ENCODE data around the gene INTS11.

Gene INTS11

DNA sequence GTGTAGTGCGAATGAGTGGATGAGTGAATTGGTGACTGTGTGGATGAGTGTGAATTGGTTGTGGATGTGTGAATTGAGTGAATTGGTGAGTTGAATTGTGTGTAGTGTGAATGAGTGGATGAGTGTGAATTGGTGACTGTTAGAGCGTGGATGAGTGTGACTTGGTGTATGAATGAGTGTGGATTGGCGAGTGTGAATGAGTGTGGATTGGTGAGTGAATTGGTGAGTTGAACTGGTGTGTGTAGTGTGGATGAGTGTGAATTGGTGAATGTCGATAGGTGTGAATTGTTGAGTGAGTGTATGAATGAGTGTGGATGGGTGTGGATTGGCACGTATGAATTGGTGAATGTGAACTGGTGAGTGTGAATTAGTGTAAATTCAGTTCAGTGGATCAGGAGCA, 42.9 kb upstream of the INTS11 start:
- TF ChIP-seq, protein P1, sequence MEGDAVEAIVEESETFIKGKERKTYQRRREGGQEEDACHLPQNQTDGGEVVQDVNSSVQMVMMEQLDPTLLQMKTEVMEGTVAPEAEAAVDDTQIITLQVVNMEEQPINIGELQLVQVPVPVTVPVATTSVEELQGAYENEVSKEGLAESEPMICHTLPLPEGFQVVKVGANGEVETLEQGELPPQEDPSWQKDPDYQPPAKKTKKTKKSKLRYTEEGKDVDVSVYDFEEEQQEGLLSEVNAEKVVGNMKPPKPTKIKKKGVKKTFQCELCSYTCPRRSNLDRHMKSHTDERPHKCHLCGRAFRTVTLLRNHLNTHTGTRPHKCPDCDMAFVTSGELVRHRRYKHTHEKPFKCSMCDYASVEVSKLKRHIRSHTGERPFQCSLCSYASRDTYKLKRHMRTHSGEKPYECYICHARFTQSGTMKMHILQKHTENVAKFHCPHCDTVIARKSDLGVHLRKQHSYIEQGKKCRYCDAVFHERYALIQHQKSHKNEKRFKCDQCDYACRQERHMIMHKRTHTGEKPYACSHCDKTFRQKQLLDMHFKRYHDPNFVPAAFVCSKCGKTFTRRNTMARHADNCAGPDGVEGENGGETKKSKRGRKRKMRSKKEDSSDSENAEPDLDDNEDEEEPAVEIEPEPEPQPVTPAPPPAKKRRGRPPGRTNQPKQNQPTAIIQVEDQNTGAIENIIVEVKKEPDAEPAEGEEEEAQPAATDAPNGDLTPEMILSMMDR (IDR thresholded peaks at IDR 0.05; ENCODE audit: insufficient read depth, missing control alignments) = no peak
- no peak for FAIRE-seq

DNA sequence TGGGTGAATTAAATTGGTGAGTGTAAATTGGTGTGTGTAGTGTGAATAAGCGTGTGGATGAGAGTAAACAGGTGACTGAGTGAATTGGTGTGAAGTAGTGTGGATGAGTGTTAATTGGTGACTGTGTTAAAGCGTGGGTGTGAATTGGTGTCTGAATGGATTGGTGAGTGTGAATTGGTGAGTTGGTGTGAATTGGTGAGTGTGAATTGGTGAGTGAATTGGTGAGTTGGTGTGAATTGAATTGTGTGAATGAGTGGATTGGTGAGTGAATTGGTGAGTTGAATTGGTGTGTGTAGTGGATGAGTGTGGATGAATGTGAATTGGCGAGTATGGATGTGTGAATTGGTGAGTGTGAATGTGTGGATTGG, 42.2 kb upstream of the INTS11 start:
- DNase-seq (ENCODE audit: insufficient read length, low spot score) = no peak
- TF ChIP-seq, protein P1 (IDR thresholded peaks at IDR 0.05; ENCODE audit: insufficient read depth, missing control alignments) = no peak
- no peak for FAIRE-seq

More for the DNA sequence above, 42.9 kb upstream of the INTS11 start:
- no peak for DNase-seq (ENCODE audit: insufficient read length, low spot score)

DNA sequence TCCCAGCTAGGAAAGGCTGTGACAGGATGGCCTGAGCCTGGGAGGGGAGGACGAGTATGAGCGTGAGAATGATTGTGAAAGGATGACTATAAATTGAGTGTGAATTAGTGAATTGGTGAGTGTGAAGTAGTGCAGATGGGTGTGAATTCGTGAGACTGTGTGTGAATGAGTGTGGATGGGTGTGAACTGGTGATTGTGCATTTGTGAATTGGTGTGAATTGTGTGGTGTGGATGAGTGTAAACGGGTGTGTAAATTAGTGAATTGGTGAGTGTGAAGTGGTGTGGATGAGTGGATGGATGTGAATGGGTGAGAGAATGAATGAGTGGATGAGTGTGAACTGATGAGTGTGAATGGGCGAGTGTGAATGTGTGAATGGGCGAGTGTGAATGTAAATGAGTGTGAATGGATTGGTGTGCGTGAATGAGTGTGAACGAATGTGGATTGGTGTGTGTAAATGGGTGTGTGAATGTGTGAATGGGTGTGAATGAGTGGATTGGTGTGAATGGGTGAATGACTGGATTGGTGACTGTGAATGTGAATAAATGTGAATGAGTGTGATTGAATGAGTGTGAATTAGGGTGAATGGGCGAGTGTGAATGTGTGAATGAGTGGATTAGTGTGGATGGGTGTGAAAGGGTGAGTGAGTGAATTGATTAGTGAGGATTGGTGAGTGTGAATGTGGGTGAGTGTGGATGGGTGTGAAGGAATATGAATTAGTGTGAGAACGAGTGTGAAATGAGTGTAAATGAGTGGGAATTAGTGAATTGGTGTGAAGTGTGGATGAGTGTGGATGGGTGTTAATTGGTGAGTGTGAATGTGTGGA, 41.6 kb upstream of the INTS11 start:
- no peak for FAIRE-seq
- DNase-seq (ENCODE audit: insufficient read length, low spot score) = no peak
- TF ChIP-seq, protein P1 (IDR thresholded peaks at IDR 0.05; ENCODE audit: insufficient read depth, missing control alignments) = no peak

DNA sequence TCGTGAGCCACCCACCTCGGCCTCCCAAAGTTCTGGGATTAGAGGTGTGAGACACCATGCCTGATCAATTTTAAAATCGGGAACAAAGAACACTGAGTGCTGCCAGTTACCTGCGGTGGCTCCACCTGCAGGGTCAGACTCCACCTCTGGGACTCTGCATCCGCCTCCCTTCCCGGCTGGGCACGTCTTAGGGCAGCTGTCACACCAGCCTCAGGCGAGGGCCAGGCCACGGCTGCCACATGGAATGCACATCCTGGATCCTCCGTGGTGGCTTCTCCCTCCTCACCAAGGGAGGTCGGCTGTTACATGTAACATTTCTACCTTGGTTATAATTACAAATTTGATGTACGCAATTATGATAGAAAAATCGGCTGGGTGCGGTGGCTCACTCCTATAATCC, 39.8 kb upstream of the INTS11 start:
- no peak for DNase-seq (ENCODE audit: insufficient read length, low spot score)
- FAIRE-seq = no peak
- TF ChIP-seq, protein P1 (IDR thresholded peaks at IDR 0.05; ENCODE audit: insufficient read depth, missing control alignments) = no peak

DNA sequence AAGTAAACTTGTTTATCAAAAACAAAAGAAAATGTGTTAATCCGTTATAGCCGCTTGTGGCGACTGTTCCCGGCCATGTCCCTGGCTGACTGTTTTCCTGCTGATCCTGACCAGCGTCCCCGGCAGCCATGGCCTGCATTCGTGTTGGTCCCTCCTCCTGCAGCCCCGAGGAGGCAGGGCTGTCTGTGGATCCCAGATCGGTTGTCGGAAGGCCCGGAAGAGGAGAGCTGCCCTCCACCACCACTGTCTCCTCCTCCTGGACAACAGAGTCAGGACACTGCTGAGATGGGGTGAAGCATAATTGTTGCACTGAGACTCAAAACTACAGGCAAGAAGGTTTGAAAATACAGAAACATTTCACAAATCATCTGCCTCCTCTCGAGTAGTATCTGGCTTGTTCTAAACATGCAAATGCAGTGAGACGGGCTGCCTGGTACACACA, 37.5 kb upstream of the INTS11 start:
- DNase-seq (ENCODE audit: insufficient read length, low spot score) (no peak), FAIRE-seq (no peak)
- TF ChIP-seq, protein P1 (IDR thresholded peaks at IDR 0.05; ENCODE audit: insufficient read depth, missing control alignments) = no peak

DNA sequence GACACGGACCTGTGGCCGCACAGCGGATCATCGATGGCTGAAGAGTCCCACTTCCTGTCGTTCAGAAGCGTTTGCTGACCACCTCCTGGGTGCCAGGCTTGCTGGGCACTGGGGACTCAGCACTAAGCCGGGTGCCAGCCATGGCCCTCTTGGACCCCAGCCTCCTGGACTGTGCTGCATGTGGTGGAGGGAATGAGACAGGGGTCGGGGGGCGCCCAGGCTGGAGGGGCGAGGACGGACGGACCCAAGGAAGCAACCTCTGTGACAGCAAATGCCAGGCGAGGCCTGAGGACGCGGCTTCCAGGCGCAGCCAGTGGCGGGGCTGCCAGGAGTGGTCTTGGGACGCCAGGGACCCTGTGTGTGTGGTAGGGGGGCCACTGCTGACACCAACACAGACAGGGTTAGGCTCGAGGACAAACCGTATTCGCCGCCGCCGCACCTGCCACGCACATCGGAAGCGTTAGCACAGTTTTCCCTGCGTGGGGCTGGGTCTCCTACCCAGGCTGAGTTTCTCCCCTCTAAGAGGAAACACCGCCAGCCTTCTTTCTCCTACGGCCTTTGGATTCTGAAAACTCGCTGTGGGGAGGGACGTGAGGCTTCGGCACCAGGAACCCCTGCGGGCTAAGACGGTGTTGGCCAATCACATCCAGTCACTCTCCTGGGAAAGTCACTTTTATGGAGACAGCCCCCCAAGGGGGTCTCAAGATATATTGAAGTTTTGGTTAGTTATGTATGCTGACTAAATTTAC, 36.9 kb upstream of the INTS11 start:
- TF ChIP-seq, protein P1 (IDR thresholded peaks at IDR 0.05; ENCODE audit: insufficient read depth, missing control alignments) = no peak
- DNase-seq (ENCODE audit: insufficient read length, low spot score) (no peak), FAIRE-seq (no peak)
